GM12878 (cell line): ENCODE results near the gene CENPW.

ENCODE experiments used
- POLR2A ChIP-seq: IDR thresholded peaks from 2 replicates; pipeline ENCODE4 v1.6.1; 2011; ENCODE audit warnings: low read depth, mild to moderate bottlenecking, low read length
- SREBF1 ChIP-seq: IDR thresholded peaks from 2 replicates; pipeline ENCODE4 v1.6.1; 2012; ENCODE audit warnings: mild to moderate bottlenecking, low read length
- TCF12 ChIP-seq: IDR thresholded peaks from 2 replicates; pipeline ENCODE4 v1.6.1; 2011; ENCODE audit warnings: low read depth, mild to moderate bottlenecking, low read length

DNA sequence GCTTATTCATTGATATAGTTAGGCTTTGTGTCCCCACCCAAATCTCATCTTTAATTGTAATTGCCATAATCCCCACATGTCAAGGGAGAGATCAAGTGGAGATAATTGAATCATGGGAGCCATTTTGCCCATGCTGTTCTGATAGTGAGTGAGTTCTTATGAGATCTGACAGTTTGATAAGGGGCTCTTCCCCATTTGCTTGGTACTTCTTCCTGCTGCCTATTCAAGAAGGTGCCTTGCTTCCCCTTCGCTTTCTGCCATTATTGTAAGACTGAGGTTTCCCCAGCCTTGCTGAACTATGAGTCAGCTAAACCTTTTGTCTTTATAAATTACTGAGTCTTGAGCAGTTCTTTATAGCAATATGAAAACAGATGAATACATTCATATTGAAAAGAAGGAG lies 45.6 kb downstream of the CENPW start:
- TF ChIP-seq POLR2A, result no peak
- TF ChIP-seq TCF12, result no peak
- TF ChIP-seq SREBF1, result no peak
